GM13977 (cell line): ENCODE data around the gene RARG.
"Not testable (repeated sequence)": the region's sequence is repeated elsewhere in the genome, so short reads cannot be mapped to it uniquely, and the experiment has no call there.

Experiments used
- DNase-seq: peaks from one replicate; pipeline ENCODE4 v3.0.0; 2012; ENCODE audit warnings: low spot score
- CTCF ChIP-seq: IDR thresholded peaks from 2 replicates; pipeline ENCODE4 v1.5.1; 2012; ENCODE audit warnings: mild to moderate bottlenecking, control low read depth; ENCODE audit not compliant: insufficient read depth; ENCODE audit errors: extremely low read depth, missing control alignments
- in situ Hi-C: fragments of 300-500 bp; cut with MboI; formaldehyde crosslinking; loops from one replicate; pipeline ENCODE4 v1.12.0; 2022; ENCODE audit warnings: low sequenced_read_pairs, low pct_unique_long_range_greater_than_20kb, mixed read lengths, inconsistent platforms; ENCODE audit not compliant: unreplicated experiment

The RARG gene

GRCh38 chr12:53171725-53172329, 60.2 kb downstream of the RARG start:
- in situ Hi-C loops, result no loop called here
- no peak for DNase-seq
- TF ChIP-seq CTCF, result no peak

GRCh38 chr12:53170876-53171724, 60.9 kb downstream of the RARG start:
- DNase-seq, result no peak
- no peak for TF ChIP-seq CTCF
- in situ Hi-C loops, result no loop called here

GRCh38 chr12:53170215-53170614, 61.8 kb downstream of the RARG start:
- DNase-seq, result no peak
- TF ChIP-seq CTCF, result no peak
- in situ Hi-C loops, result no loop called here

GRCh38 chr12:53169644-53170043, 62.4 kb downstream of the RARG start:
- no peak for DNase-seq
- no peak for TF ChIP-seq CTCF
- in situ Hi-C loops, result no loop called here

GRCh38 chr12:53166837-53167236, 65.2 kb downstream of the RARG start:
- no peak for TF ChIP-seq CTCF
- in situ Hi-C loops, result no loop called here
- DNase-seq, result peak; percentile 3

- in situ Hi-C loops, DNase-seq: not testable (repeated sequence)
Measured at GRCh38 chr12:53163008-53163407, 69.0 kb downstream of the RARG start.
